TTC549 (cell line): Measurements from ENCODE around the gene HDLBP.

Experiments used
- FAIRE-seq: peaks from 2 replicates; lab custom pipeline; 2012; peaks lifted over from hg19 to GRCh38; lab: Jason Lieb, UNC

The HDLBP gene

DNA sequence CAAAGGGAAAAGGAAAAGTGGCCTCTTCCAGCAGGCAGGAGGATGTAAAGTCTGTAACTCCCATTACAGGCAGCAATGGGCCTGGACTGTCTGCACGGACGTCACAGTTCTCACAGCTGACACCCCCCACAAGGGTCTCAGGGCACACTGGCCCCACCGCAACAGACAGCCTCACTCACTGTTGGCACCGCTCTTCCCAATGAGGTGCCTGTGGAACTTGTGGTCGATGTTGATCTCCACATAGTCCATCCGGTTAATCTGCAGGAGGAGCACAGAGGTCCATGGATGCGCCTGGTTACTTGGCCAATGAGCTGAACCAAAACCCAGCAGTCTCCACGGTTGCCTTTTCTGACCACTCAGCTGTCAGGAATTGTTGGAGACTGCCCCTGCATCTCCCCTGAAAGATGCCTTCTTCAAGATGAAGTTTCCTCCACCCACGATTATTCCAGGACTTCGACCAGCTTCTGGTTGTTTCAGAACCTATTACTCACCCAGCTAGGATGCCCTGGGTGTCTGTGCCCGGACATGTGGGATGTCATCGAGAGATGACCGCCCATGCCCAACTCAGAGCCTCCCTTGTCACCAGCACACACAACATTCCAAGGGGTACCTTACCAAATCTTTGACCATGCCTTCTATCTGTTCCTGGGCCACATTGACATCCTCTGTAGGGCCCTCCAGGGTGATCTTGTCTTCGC is 62.5 kb downstream of the HDLBP start:
- no peak for FAIRE-seq

DNA sequence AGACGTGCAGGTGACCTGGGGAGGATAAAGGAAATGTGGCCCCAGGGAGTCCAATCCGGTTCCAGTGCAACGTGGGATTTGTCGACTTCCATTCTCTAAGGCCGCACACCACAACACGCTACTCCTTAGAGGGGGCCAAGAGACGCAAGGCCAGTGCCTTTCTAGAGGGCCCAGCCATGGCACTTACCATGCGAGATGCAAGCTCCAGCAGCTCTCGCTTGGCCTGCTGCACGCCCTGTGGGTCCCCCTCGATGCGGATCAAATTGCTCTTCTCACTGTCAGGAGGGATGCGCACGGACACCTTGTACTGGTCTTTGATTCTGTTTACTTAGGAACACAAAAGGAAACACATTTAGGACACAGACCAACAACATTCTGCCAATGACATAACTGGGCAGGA is 65.8 kb downstream of the HDLBP start:
- FAIRE-seq, result no peak

DNA sequence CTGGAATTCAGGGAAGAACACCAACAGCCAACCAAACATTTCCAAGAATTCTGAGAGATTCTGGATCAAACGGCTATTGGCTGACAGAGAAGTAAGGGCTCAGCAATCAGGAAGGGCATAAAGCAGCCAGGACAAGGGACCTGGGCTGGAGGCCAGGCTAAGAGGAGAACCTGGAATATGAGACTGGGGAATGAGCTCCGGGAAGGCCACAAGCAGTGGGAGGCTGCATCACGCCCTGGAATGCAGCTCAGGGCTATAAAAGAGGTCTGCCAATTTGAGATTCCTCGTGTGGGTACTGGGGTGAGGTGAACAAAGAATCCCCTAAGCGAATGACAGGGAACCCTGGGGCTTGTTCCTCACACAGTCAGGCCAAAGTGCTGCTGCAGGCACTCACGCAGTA is 66.6 kb downstream of the HDLBP start:
- FAIRE-seq, result no peak

DNA sequence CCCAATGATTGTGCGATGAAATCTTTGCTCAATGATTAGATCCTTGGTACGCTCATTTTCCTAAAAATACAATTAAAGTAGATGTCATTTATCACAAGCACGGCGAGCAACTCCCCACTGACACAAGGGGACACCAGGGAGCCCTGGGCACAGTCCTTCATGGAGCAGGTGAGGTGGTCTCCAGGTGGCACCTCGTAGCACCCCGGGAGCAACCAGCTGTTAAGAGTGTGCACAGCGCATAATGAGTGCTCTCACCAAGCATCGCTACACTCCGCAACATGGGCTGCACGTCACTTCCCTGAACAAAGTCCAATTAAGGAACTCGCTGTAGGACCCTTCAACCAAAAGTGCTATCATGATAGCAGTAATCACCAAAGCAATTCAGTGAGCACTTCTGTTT is 67.2 kb downstream of the HDLBP start:
- no peak for FAIRE-seq

DNA sequence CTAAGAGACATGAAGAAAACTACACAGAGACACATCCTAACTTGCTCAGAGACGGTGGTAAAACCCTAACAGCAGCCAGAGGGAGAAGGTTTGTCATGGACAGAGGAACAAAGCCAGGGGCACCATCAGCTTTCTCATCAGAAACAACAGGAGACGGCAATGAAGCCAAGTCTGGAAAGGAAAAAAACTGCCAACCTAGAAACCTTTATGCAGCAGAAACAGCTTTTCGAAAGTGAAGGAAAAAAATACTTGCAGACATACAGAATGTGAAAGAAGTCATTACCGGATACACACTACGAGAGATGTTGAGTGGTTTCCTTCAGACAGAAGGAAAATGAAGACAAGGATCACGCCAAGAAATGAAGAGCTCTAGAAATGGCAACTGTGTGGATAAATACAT is 71.1 kb downstream of the HDLBP start:
- FAIRE-seq, result no peak

DNA sequence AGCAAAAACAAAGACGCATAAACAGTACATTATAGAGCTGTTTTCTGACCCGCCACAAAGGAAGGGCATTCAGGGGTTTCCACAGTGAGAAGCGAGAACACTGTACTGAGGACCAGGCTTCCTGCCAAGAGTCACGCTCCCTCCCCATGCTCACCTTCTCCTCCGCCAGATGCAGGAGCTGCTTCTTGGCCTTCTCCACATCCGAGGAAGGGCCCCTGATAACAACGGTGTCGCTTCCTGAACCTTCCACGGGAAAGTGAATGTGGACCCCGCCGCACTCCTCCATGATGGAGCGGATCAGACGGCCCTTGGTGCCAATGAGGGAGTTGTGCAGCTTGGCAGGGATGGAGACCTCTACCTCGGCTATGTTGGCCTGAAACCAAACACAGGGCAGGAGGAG is 73.2 kb downstream of the HDLBP start:
- FAIRE-seq, result no peak

DNA sequence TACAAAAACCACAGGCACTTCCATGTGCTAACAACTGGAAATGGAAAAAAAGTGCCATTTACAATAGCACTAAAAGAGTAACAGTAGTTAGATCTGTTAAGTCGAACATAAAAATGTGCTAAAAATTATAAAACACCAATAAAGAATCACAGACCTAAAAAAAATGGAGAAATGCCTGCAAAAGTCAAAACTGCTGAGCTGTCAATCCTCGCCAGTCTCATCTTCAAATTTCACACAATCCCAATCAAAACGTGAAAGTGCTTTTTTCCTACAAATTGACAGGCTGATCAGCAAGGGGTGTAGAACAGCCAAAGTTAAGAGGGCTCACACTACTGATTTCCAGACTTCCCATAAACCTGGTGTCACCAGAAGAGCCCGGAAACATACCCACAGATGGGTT is 73.8 kb downstream of the HDLBP start:
- FAIRE-seq, result no peak

DNA sequence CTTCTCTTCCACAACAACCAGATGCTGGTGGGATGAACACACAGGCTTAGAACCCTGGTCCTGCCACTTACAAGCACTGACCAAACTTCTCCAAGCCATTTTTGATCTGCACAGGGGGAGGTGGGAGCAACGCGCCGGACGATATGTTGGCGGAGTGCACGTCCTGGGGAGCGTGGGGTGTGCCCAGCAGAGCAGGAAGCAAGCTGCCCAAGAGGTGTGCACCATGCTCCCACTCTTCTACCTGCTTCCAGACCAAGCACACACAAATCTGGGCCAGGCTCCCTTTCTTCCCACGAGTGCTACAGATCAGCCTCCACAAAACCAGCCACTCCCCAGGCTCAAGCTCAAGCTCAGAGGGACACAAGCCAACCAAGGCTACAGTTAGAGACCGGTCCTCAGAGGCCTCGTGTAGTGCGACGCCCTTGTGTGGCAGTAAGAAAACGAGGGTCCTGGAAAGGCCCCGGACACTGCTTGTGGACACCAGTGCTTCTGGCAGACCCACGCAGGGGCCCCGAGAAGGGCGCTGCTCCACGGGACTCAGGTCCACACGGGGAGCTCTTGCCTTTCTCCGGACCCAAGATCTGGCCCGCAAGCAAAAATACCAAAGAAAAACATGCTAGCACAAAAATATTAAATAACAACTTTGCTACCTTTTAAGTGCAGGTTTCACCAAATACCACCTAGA is 75.0 kb downstream of the HDLBP start:
- FAIRE-seq, result no peak

DNA sequence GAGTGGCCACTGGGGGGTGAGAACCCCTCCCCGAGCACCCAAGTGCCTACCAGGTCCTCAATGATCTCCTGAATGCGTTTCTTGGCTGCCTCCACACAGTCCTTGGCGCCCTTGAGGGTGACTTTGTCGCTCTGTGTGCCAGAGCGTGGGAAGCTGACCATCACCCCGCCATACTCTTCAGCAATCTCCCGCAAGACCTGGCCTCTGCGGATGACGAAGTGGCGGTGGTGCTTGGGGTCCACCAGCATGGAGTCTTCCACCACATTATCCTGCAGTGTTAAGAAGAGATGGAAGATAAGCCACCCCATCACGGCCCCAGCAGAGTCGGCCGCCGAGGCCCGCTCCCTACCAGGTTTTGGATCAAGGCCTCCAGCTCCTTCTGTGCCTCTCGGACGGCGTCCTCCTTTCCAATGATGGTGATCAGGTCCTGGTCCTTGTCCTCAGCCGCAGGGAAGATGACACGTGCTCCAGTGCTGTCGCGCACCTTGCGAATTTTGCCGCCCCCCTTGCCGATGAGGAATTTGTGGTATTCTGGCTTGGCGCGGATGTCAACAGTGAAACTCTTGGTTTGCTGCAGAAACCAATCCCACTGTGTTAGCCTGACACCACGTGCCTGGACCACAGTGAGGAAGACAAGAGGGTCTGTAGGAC is 75.8 kb downstream of the HDLBP start:
- FAIRE-seq, result no peak

DNA sequence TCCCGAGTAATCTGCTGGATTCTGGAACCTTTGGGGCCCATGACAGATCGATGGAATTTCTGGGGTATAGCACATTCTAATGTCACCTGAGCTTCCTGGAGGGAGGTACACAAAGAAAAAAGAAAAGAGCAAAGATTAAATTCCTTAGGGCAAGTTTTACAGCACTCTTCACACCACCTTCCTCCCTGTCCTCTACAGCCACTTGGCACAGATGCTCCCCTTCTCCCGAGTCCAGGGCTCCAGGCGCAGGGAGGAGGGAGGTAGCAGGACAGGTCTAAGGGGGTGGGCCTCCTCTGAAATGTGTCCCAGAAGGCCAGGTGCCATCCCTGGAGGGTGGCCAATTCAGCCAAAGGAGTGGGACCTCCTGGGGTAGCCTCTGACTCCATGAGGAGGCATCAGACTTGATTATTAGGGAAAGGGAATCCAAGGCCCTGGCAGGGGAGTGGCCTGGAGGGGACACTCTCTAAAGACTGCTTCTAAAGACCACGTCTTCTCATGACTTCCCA is 76.7 kb downstream of the HDLBP start:
- FAIRE-seq, result no peak

DNA sequence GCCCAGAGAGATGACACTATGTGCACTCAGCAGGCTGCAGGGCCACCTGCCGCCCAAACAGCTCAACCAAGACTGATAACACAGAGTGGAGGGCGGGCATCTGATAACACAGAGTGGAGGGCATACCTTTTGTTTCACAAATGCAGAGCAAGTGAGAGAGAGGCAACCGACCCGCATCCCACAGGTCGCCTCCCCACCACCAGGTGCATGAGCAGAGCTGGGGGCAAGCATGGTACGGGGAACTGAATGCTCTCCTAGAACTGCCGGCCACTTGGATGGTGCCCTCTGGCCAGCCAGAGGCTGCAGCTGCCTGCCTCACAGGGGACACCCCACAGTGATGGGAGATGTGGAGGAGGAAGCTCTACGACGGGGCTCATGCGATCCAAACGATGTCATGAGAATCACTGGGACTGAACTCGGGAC is 77.5 kb downstream of the HDLBP start:
- FAIRE-seq, result no peak

DNA sequence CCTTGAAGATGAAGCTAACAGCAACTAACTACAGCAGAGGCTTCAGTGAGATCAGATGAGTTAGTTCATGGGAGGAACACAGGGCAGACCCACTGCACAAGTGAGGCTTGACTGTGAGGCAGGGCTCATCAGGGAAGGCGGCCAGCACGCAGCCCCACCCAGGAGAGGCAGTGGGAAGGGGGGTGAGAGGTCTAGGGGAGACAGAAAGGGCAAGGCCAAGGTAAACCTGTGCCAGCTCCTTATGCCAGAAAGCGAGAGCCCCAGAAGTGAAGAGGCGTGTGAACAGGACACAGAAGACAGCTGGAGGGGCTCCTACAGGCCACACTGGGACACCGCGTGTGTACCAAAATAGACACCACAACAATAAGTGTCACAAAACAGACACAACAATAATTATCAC is 78.4 kb downstream of the HDLBP start:
- FAIRE-seq, result no peak

DNA sequence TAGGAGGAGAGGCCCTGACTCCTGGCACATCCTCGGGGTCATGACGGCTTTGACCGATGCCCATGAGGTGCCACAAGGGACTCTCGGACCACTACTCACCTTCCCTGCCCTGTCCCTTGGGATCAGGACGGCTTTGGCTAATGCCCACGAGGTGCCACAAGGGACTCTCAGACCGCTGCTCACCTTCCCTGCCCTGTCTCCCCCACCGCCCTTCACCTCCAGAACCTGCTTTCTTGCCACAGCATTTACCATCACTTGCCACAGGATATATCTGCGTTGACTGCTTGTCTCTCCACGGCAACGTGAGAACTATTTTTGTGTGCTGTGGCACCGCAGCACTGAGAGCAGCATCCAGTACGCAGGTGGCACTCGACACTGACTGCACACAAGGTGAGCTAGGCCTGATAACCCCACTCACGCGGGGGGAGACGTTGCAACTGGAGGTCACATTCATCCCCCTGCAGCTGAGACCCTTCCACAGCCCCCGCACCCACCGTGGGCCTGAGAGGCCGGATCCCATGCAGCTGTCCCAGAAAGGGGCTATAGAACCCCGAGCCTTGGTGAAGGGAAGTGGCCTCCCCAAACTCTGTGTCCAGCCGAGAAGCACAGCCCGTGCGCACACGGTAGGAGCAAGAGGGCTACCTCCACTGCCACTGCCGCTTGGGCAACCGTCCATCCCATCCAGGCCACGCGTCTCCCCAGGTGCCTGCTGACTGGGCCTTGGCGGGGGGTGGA is 79.4 kb downstream of the HDLBP start:
- FAIRE-seq, result no peak

DNA sequence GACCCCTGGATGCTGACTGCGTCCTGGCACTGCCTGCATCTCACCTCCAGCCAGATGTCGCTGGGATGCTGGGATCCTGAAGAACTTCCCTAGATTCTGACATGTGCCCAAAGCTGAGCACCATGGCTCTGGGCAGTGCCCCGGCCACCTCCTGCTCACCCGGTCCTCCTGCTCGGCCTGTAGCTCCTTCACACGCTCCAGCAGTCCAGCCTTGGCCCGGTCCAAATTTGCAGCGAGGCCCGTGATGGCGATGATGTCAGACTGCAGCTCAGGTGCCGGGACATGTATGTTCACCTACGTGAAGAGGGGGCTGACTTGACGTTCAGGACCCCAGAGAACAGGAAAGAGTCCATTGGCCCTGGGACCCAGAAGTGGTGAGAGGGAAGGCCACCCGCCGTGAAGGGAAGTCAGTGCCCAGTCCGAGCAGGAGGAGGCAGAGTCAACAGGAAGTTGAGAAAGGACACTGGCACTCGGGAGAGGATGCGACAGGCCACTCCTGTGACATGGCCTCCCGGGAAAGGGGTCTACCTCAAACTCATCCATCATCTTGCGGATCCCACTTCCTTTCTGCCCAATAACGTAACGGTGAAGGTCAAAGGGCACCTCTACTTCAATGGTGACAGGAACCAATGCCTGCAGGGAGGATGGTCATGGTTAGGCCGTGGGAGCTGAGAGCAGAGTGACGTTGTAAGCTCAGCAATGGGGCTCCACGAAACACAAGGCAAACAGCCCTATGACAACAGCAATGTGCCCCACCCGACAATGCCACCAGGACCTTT is 80.3 kb downstream of the HDLBP start:
- no peak for FAIRE-seq

DNA sequence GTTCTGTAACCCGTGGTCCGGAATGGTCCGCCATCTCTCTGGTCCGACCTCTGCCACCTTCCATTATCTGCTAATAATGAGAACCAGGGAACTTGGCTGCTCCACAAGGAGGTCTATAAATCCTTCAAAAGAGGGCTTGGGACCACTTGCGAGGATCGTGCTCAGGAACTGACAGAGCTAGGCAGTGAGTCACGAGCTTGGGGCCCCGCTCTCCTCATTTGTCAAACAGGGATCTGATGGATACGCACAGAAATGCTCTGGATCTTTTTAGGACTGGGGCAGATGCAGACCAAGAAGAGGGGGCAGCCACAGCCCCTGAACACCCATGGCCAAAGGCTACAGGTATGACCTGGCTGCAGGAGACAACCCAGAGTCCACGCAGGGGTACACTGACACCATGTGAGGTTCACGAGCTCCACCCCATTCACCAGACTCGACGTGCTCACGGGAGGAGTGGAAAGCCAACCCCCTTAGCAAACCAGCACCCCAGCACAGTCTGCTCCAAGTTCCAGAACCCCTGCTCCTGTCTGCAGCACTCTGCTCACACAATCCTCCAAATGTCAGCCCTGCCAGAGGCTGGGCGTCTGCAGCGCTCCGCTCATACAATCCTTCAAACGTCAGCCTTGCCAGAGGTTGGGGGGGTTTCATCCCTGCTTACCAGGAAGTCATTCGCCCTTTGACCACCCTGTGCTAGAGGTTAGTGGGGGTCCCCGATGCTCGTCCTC is 81.2 kb downstream of the HDLBP start:
- FAIRE-seq, result no peak

DNA sequence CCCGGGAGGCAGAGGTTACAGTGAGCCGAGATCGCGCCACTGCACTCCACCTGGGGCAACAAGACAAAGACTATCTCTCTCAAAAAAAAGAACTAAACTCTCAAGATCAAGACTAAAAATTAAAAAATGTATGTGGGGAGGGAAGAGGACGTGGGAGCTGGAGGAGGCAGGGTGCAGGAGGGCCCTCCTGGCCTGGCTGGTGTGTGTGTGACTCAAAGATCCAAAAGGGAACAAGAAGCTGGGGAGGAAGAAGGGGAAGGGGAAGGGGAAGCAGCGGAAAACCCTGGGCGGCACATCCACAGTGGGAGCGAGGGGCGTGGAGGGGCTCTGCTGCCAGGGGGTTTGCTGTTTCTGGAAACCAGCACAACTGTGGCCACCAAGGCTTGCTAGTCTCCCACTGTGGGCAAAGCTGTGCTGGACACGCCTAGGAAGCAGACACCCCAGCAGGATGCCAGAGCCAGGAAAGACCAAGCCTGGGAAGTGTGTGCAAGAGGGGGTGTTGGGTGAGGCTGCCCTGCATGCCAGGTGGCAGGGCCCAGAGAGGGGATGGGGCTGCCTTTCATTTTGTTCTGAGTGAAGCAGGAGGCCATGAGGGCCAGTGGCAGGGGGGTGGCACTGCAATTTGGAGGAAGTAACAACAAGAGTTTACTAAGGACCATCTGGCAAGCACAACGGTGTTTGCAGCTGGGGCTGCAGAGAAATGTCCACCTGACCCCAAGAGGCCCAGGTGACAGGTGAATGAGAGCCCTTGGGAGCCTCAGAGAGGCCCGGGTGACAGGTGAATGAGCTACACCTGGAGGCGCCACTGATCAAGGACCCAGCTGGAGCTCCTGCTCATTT is 82.5 kb downstream of the HDLBP start:
- no peak for FAIRE-seq

DNA sequence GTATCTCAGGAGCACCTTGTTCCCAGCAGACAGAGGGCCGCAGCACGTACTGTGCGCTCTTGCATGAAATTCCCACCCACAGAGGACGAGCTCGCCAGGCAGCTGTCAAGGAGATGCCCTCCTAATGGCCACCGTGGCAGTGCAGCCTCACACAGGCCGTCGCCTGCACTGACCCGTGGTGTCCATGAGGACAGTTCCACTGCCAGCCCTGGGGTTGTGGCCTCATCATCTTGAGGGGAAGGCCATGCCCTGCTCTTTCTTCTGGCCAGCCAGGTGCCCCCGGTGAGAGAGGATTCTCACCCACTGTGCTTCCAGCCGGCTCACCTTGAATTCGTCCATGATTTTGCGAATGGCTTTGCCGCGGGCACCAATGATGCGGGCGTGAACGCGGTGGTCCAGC is 85.0 kb downstream of the HDLBP start:
- no peak for FAIRE-seq

DNA sequence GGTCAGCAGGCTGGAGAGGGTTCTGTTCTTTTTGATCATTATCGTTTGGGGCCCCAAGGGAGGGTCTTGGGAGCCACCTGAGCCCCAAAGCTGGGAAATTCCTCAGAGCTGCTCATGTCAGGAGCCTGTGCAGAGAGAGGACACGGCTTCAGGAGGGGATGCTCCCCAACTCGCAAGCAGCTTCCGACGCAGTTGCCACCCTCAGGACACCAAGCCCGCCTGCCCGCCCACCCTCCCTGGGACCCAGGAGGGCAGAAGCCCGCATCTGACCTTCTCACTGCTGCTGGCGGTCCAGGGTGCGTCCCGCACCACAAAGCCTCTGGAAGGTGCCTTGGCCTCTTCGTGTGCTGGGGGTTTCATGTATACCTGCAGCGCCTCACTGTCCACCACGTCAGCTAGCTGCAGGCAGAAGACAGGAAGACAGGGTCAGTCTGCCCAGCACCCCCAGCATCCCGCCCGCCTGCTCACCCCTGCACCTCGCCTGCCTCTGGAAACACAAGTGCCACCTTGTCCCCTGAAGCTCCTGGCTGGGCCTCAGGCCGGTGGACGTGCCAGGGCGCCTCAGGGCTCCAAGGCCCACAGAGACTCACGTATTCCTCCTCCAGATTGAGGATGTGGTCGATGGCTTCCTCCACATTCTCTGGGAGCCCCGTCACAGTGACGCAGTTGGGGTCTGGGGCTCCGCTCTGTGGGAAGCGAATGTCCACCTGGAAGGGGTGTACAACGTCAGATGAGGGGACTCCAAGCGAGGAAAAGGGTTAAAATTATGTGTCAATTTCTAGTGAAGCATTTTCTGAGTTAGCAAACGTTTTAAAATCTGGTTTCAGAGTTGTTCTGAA is 85.7 kb downstream of the HDLBP start:
- FAIRE-seq, result no peak

DNA sequence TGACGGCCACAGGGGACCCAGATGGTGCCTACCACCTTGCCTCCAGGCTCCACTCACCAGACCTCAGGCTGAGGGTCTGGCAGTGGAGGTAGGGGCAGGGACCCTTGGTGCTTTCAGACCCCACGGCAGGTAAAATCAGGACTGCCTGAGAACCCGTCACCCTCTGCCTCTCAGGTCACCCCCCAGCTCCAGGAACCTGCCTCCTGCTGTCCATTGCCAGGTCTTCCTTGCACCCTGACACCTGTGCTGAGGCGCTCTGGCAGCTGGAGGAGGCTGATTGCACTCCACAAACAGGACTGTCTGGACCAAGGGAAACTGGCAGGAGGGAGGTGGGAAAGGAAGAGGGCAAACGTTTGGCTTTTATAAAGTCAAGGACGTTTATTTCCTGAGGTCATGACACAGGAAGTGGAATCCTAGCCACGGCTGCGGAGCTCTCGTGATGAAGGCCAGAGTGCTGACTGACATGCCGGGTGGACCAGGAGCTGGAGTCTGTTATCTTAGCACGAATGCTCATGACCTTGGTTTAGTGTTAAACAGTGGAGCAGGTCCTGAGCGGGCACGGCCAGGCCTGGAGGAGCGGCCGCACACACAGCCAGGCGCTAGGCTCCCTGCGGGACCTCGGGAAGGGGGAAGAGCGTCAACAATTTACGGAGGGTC is 86.5 kb downstream of the HDLBP start:
- FAIRE-seq, result no peak
